T-cell (primary cell): Measurements from ENCODE around the gene MEOX2. TPM values are rescaled to one million over a fixed set of nuclear protein-coding genes. Genes with fewer than 3 reads are reported as not detected.

Source experiments
- ATAC-seq, 4 experiments: fragments of 200-7000 bp in 3 of 4; fragments of 150-1000 bp in 1 of 4; cut with Tn5 transposase; replicated peaks in 1 of 4; 1 replicate in 3 of 4; 2 replicates in 1 of 4; pipeline ENCODE4 v1.10.0; 2021; ENCODE audit warnings: moderate library complexity in 3 of 4, mild to moderate bottlenecking in 2 of 4, moderate number of reproducible peaks in 1 of 4
- CTCF ChIA-PET, 2 donors: fragments of 300-600 bp; sonication (Branson Sonifier 250); formaldehyde crosslinking; loops; one replicate each; lab custom pipeline; 2022; ENCODE audit warnings: antibody characterized with exemption in 2 of 2; lab: Charles Lee
- POLR2A ChIA-PET, 2 donors: fragments of 300-600 bp; sonication (Branson Sonifier 250); formaldehyde crosslinking; loops; one replicate each; lab custom pipeline; 2022; ENCODE audit warnings: antibody characterized with exemption in 2 of 2; lab: Charles Lee
- DNase-seq, 35 experiments: peaks; one replicate each; pipeline versions ENCODE4 v3.0.0 to v3.0.0-alpha.2; 2013 to 2023
- H3K27ac ChIP-seq: one replicate; pipeline ENCODE4 v1.5.1; 2013; ENCODE audit warnings: low read length
- H3K27me3 ChIP-seq, 2 experiments: replicated peaks in 1 of 2; 1 replicate in 1 of 2; 2 replicates in 1 of 2; pipeline versions ENCODE4 v1.6.1 to v1.7.0; 2013; ENCODE audit warnings: low read length in 1 of 2, mixed read lengths in 1 of 2; ENCODE audit not compliant: control insufficient read depth in 2 of 2, insufficient read depth in 2 of 2; ENCODE audit errors: extremely low read depth in 1 of 2
- H3K36me3 ChIP-seq, 2 donors: 1 replicate in 1 of 2; 2 replicates in 1 of 2; pipeline versions ENCODE4 v1.6.1 to v1.7.0; 2013; ENCODE audit warnings: low read length in 1 of 2; ENCODE audit not compliant: control insufficient read depth in 2 of 2, insufficient read depth in 1 of 2; ENCODE audit errors: extremely low read depth in 1 of 2
- H3K4me1 ChIP-seq, 2 experiments: 1 replicate in 1 of 2; 2 replicates in 1 of 2; pipeline versions ENCODE4 v1.6.1 to v1.7.0; 2013; ENCODE audit warnings: low read length in 2 of 2, mixed read lengths in 1 of 2; ENCODE audit not compliant: insufficient read depth in 2 of 2, control insufficient read depth in 1 of 2; ENCODE audit errors: extremely low read depth in 1 of 2
- H3K4me3 ChIP-seq, 2 donors: 1 replicate in 1 of 2; 2 replicates in 1 of 2; pipeline versions ENCODE4 v1.5.1 to v1.7.0; 2013; ENCODE audit warnings: mild to moderate bottlenecking in 2 of 2, low read length in 1 of 2, moderate library complexity in 1 of 2; ENCODE audit not compliant: control insufficient read depth in 1 of 2; ENCODE audit errors: extremely low read depth in 1 of 2
- H3K9me3 ChIP-seq: 2 replicates; pipeline ENCODE4 v1.7.0; 2013
- H3K27ac Mint-ChIP-seq, 2 donors: one replicate each; pipeline ENCODE4 v1.8.0; 2020 to 2021; ENCODE audit warnings: mild to moderate bottlenecking in 2 of 2, mixed read lengths in 2 of 2
- H3K27me3 Mint-ChIP-seq, 2 donors: one replicate each; pipeline ENCODE4 v1.8.0; 2021 to 2022; ENCODE audit warnings: mixed read lengths in 2 of 2
- H3K36me3 Mint-ChIP-seq: one replicate; pipeline ENCODE4 v1.8.0; 2021; ENCODE audit warnings: mixed read lengths
- H3K4me1 Mint-ChIP-seq, 3 donors: one replicate each; pipeline ENCODE4 v1.8.0; 2020 to 2022; ENCODE audit warnings: mixed read lengths in 3 of 3, mild to moderate bottlenecking in 1 of 3
- H3K4me3 Mint-ChIP-seq, 3 donors: one replicate each; pipeline ENCODE4 v1.8.0; 2020 to 2022; ENCODE audit warnings: mild to moderate bottlenecking in 3 of 3, mixed read lengths in 3 of 3, moderate library complexity in 3 of 3
- H3K9me3 Mint-ChIP-seq, 3 donors: one replicate each; pipeline ENCODE4 v1.8.0; 2020 to 2022; ENCODE audit warnings: mixed read lengths in 3 of 3
- WGBS: methylation state at CpG from one replicate; pipeline ENCODE4 v1.1.5; 2013; ENCODE audit warnings: missing lambda C conversion rate; ENCODE audit not compliant: insufficient coverage; 5-methylcytosine and 5-hydroxymethylcytosine counted together
- total RNA-seq, 35 experiments: library from RNA in 6 of 35; stranded (reverse) in 6 of 35; fragments of 120-200 nt in 1 of 35; gene quantifications; one replicate each; pipeline versions ENCODE4 v1.2.1 to v1.2.4 and lab custom pipeline; 2013 to 2026

Gene MEOX2
- total RNA-seq, 5 donors from 2014 or later (not counting 1 experiment from before 2014, with no cell fraction given): 0.12 TPM; not detected in 4

GRCh38 chr7:15577600-15577999, 108.9 kb downstream of the MEOX2 start:
- CTCF ChIA-PET: no interaction called here
- no peaks in the 10 kb centered on the region for H3K4me1 ChIP-seq
- no peaks in the 10 kb centered on the region for H3K27me3 Mint-ChIP-seq
- no CpG with 5 or more reads among the region's 2 CpGs for WGBS
- H3K9me3 Mint-ChIP-seq: peaks cover 2 to 15% (median 5%) of the 10 kb centered on the region in 3 donors
- H3K4me3 Mint-ChIP-seq: no peak overlapping the region
- H3K4me3 ChIP-seq: no peak overlapping the region
- ATAC-seq: no peak
- H3K27me3 ChIP-seq: no peaks in the 10 kb centered on the region
- H3K36me3 Mint-ChIP-seq: no peaks in the 10 kb centered on the region
- no peaks in the 10 kb centered on the region for H3K4me1 Mint-ChIP-seq
- no peak overlapping the region for H3K27ac ChIP-seq
- no peaks in the 10 kb centered on the region for H3K36me3 ChIP-seq
- no peaks in the 10 kb centered on the region for H3K9me3 ChIP-seq
- no peak overlapping the region for H3K27ac Mint-ChIP-seq
- no peak for DNase-seq
- POLR2A ChIA-PET: no interaction called here

GRCh38 chr7:15571301-15571878, 115.1 kb downstream of the MEOX2 start:
- Histone ChIP-seq H3K27ac (no peak overlapping the region), H3K27me3 (no peaks in the 10 kb centered on the region), H3K4me3 (no peak overlapping the region), H3K9me3 (no peaks in the 10 kb centered on the region), H3K4me1 (no peaks in the 10 kb centered on the region), H3K36me3 (no peaks in the 10 kb centered on the region)
- Mint-ChIP-seq H3K27me3 (no peaks in the 10 kb centered on the region), H3K36me3 (no peaks in the 10 kb centered on the region), H3K27ac (no peak overlapping the region), H3K4me3 (no peak overlapping the region), H3K4me1 (no peaks in the 10 kb centered on the region), H3K9me3 (peaks cover 3 to 18% (median 13%) of the 10 kb centered on the region in 3 donors)
- ChIA-PET CTCF (no interaction called here), POLR2A (no interaction called here)
- no CpG with 5 or more reads among the region's 3 CpGs for WGBS
- no peak for DNase-seq
- ATAC-seq: no peak

GRCh38 chr7:15567652-15568051, 118.8 kb downstream of the MEOX2 start:
- no peaks in the 10 kb centered on the region for H3K36me3 Mint-ChIP-seq
- H3K27me3 ChIP-seq: no peaks in the 10 kb centered on the region
- H3K27ac Mint-ChIP-seq: no peak overlapping the region
- no peak overlapping the region for H3K4me3 Mint-ChIP-seq
- no peaks in the 10 kb centered on the region for H3K27me3 Mint-ChIP-seq
- DNase-seq (no peak), ATAC-seq (no peak)
- H3K27ac ChIP-seq: no peak overlapping the region
- no peaks in the 10 kb centered on the region for H3K9me3 ChIP-seq
- no peaks in the 10 kb centered on the region for H3K4me1 ChIP-seq
- 57% methylated on average over 1 of the region's 2 CpGs for whole genome bisulfite sequencing
- ChIA-PET POLR2A (no interaction called here), CTCF (no interaction called here)
- H3K4me3 ChIP-seq: no peak overlapping the region
- H3K9me3 Mint-ChIP-seq: peaks cover 8 to 13% (median 8%) of the 10 kb centered on the region in 3 donors
- H3K36me3 ChIP-seq: no peaks in the 10 kb centered on the region
- H3K4me1 Mint-ChIP-seq: no peaks in the 10 kb centered on the region

- no peaks in the 10 kb centered on the region for H3K4me1 Mint-ChIP-seq
- WGBS: no CpG with 5 or more reads among the region's 3 CpGs
- no peak overlapping the region for H3K4me3 Mint-ChIP-seq
Measured at GRCh38 chr7:15567036-15567435, 119.4 kb downstream of the MEOX2 start.

GRCh38 chr7:15566476-15566875, 120.0 kb downstream of the MEOX2 start:
- no CpG with 5 or more reads among the region's 5 CpGs for WGBS
- Histone ChIP-seq H3K9me3 (no peaks in the 10 kb centered on the region), H3K36me3 (no peaks in the 10 kb centered on the region), H3K4me1 (no peaks in the 10 kb centered on the region), H3K27ac (no peak overlapping the region), H3K27me3 (no peaks in the 10 kb centered on the region), H3K4me3 (no peak overlapping the region)
- H3K4me1 Mint-ChIP-seq: no peaks in the 10 kb centered on the region
- ATAC-seq: no peak
- no peaks in the 10 kb centered on the region for H3K27me3 Mint-ChIP-seq
- ChIA-PET POLR2A (no interaction called here), CTCF (no interaction called here)
- no peaks in the 10 kb centered on the region for H3K36me3 Mint-ChIP-seq
- no peak overlapping the region for H3K27ac Mint-ChIP-seq
- no peak overlapping the region for H3K4me3 Mint-ChIP-seq
- peaks cover 8% of the 10 kb centered on the region in 3 donors for H3K9me3 Mint-ChIP-seq
- no peak for DNase-seq

More at GRCh38 chr7:15567036-15567435, 119.4 kb downstream of the MEOX2 start:
- ChIA-PET CTCF (no interaction called here), POLR2A (no interaction called here)
- peaks cover 8% of the 10 kb centered on the region in 3 donors for H3K9me3 Mint-ChIP-seq
- Histone ChIP-seq H3K27me3 (no peaks in the 10 kb centered on the region), H3K4me1 (no peaks in the 10 kb centered on the region), H3K4me3 (no peak overlapping the region), H3K9me3 (no peaks in the 10 kb centered on the region), H3K36me3 (no peaks in the 10 kb centered on the region), H3K27ac (no peak overlapping the region)
- H3K27me3 Mint-ChIP-seq: no peaks in the 10 kb centered on the region
- ATAC-seq (no peak), DNase-seq (no peak)
- H3K36me3 Mint-ChIP-seq: no peaks in the 10 kb centered on the region
- no peak overlapping the region for H3K27ac Mint-ChIP-seq

GRCh38 chr7:15561835-15562234, 124.6 kb downstream of the MEOX2 start, which contains the start of gene AGMO:
AGMO (minus strand) TSS chr7:15562015.
- POLR2A ChIA-PET: no interaction called here
- Histone ChIP-seq H3K27me3 (no peaks in the 10 kb centered on the region), H3K9me3 (no peaks in the 10 kb centered on the region)

More at GRCh38 chr7:15561835-15562234, 124.6 kb downstream of the MEOX2 start, which contains the start of gene AGMO:
- no CpG with 5 or more reads among the region's 5 CpGs for WGBS
- H3K36me3 ChIP-seq: no peaks in the 10 kb centered on the region
- Mint-ChIP-seq H3K36me3 (no peaks in the 10 kb centered on the region), H3K4me3 (no peak within 1 kb of the TSS), H3K9me3 (peaks cover 4 to 10% (median 8%) of the 10 kb centered on the region in 3 donors), H3K27ac (no peak within 1 kb of the TSS), H3K27me3 (no peaks in the 10 kb centered on the region), H3K4me1 (no peaks in the 10 kb centered on the region)
- no peaks in the 10 kb centered on the region for H3K4me1 ChIP-seq
- CTCF ChIA-PET: no interaction called here
- no peak for ATAC-seq
- no peak within 1 kb of the TSS for H3K27ac ChIP-seq
- no peak for DNase-seq
- H3K4me3 ChIP-seq: no peak within 1 kb of the TSS
